ENCODE measurements around the gene NLGN1. TPM values are rescaled to one million over a fixed set of nuclear protein-coding genes. Genes with fewer than 3 reads are reported as not detected.

The NLGN1 gene
- total and polyA plus RNA-seq, 9 of the 15 experiments (the other 6 are each of a cell fraction or from before 2014, with no cell fraction given): under 0.01 to 0.01 TPM; not detected in 7

DNA sequence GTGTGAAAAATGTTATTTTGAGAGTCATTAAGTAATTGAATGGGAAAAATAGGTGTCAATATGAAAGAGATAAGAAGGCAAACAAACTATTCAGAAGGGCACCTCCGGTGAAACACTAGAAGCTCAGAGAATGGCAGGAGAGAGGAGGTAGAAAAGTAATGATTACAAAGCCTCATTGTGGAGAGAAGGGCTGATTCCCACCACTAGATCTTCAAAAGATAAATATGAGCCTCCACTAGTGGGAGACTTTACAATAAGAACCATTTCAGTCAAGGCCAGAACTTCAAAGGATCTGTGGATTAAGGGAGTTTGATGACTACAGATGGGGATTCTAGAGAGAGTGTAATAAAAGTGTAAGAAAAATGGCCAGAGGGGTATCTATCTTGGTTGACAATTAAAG is 535.6 kb downstream of the NLGN1 start (continued):
- TF ChIP-seq ASH1L (IDR thresholded peaks at IDR 0.05; ENCODE audit: borderline replicate concordance, low read depth, partially characterized antibody) (no peak), ZNF696 (CRISPR knock-in tag; conservative IDR thresholded peaks at IDR 0.05) (no peak), ZBTB34 (CRISPR knock-in tag; IDR thresholded peaks at IDR 0.05) (no peak)

DNA sequence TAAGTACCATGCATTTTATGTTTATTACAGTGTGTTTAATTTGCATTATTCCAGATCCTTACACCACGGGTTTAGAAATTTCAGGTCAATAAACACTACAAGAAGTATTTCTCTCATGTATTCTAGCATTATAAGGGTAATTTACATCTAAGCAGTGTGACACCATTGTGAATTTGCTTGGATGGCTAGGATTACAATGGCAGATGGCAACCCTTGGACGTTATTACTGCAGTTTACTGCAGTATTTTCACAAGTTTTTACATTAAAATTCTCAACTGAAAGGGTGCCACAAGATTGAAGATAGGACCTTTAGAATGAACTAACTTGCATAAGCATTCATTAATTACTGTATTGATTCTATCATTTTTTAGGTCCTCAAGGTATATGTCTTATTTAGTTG is 538.8 kb downstream of the NLGN1 start:
- no peaks in the 10 kb centered on the region for H3K36me3 ChIP-seq (ENCODE audit: control insufficient read depth, insufficient read depth, low read length)
- no TSS peak for BruUV-seq (replicated peaks)
- no peak overlapping the region for H3K4me2 ChIP-seq (ENCODE audit: insufficient read depth, low read length)
- intact Hi-C loops (cut with micrococcal nuclease): no loop called here
- no peak for DNase-seq (ENCODE audit: extremely low read depth in 1 of 4, low spot score in 3 of 4)
- H3K27me3 ChIP-seq (ENCODE audit: control insufficient read depth in 2 of 2, insufficient read depth in 2 of 2, low read length in 2 of 2): no peaks in the 10 kb centered on the region
- no peaks in the 10 kb centered on the region for H3K9me1 ChIP-seq (ENCODE audit: control insufficient read depth, insufficient read depth, low read length)
- ChIA-PET CTCF (ENCODE audit: low intra/inter-chr PET ratio) (no interaction called here), POLR2A (no interaction called here)
- H3K9me3 ChIP-seq (replicated peaks; ENCODE audit: control insufficient read depth, insufficient read depth, low read depth, low read length): no peaks in the 10 kb centered on the region
- H3K9ac ChIP-seq (ENCODE audit: insufficient read depth in 1 of 2, low read depth in 2 of 2, low read length in 2 of 2): no peak overlapping the region
- H3K4me1 ChIP-seq (replicated peaks in 1 of 2; ENCODE audit: control insufficient read depth in 2 of 2, insufficient read depth in 2 of 2, low read length in 2 of 2): no peaks in the 10 kb centered on the region
- 2% methylated on average over 2 of the region's 2 CpGs for WGBS (ENCODE audit: insufficient coverage, low coverage, missing lambda C conversion rate)
- in situ Hi-C loops (cut with MboI): no loop called here
- no peaks in the 10 kb centered on the region for H3K79me2 ChIP-seq (ENCODE audit: control insufficient read depth, insufficient read depth, low read length)
- H3K27ac ChIP-seq (ENCODE audit: extremely low read depth, low read depth, low read length): no peak overlapping the region
- H2AFZ ChIP-seq (ENCODE audit: low read depth, low read length): no peak overlapping the region
- H4K20me1 ChIP-seq (replicated peaks; ENCODE audit: control insufficient read depth, insufficient read depth, low read length): no peaks in the 10 kb centered on the region
- ATAC-seq: no peak
- no peak for FAIRE-seq
- H3K4me3 ChIP-seq: no peak overlapping the region
- TF ChIP-seq, protein P1, sequence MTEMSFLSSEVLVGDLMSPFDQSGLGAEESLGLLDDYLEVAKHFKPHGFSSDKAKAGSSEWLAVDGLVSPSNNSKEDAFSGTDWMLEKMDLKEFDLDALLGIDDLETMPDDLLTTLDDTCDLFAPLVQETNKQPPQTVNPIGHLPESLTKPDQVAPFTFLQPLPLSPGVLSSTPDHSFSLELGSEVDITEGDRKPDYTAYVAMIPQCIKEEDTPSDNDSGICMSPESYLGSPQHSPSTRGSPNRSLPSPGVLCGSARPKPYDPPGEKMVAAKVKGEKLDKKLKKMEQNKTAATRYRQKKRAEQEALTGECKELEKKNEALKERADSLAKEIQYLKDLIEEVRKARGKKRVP (CRISPR knock-in tag; IDR thresholded peaks at IDR 0.05): no peak
- TF ChIP-seq CREB3 (tag; conservative IDR thresholded peaks at IDR 0.05; ENCODE audit: low read depth): no peak
- no peak for TF ChIP-seq ZNF212 (CRISPR knock-in tag; IDR thresholded peaks at IDR 0.05)
- no peak for TF ChIP-seq CBX3 (IDR thresholded peaks at IDR 0.05; ENCODE audit: borderline replicate concordance in 1 of 2, low read length in 2 of 2)
- no peak for TF ChIP-seq MAFG (tag; conservative IDR thresholded peaks at IDR 0.05)
- no peak for TF ChIP-seq AFF1 (IDR thresholded peaks at IDR 0.05; ENCODE audit: low read depth in 1 of 2, partially characterized antibody in 2 of 2)
- TF ChIP-seq HOMEZ (CRISPR knock-in tag; IDR thresholded peaks at IDR 0.05): no peak
- no peak for TF ChIP-seq CREB1 (IDR thresholded peaks at IDR 0.05)
- no peak for TF ChIP-seq CREB1 (CRISPR knock-in tag; IDR thresholded peaks at IDR 0.05)
